Upper lobe of left lung (tissue), 6 donors: Measurements from ENCODE around the gene C9orf40. TPM values are rescaled to one million over a fixed set of nuclear protein-coding genes. Genes with fewer than 3 reads are reported as not detected.

Experiments
- ATAC-seq, 2 donors: fragments of 200-7000 bp; cut with Tn5 transposase; one replicate each; pipeline ENCODE4 v1.9.1; 2022; ENCODE audit warnings: mild to moderate bottlenecking in 2 of 2, moderate library complexity in 2 of 2; ENCODE audit not compliant: low FRiP score in 2 of 2
- DNase-seq, 2 donors: peaks; one replicate each; pipeline ENCODE4 v3.0.0-alpha.2; 2019 to 2020
- H3K27ac ChIP-seq, 4 donors: fragments of 200-600 bp; sonication (generic); one replicate each; pipeline ENCODE4 v1.5.1; 2016 to 2019
- H3K27me3 ChIP-seq, 4 donors: fragments of 200-600 bp; sonication (generic); one replicate each; pipeline ENCODE4 v1.5.1; 2017 to 2019
- H3K36me3 ChIP-seq, 4 donors: fragments of 200-600 bp; sonication (generic); one replicate each; pipeline ENCODE4 v1.5.1; 2016 to 2019
- H3K4me1 ChIP-seq, 4 donors: fragments of 200-600 bp; sonication (generic); one replicate each; pipeline ENCODE4 v1.5.1; 2018 to 2019
- H3K4me3 ChIP-seq, 4 donors: fragments of 200-600 bp; sonication (generic); one replicate each; pipeline ENCODE4 v1.5.1; 2017 to 2019; ENCODE audit warnings: mild to moderate bottlenecking in 2 of 4, moderate library complexity in 1 of 4
- H3K9me3 ChIP-seq, 4 donors: fragments of 200-600 bp; sonication (generic); one replicate each; pipeline ENCODE4 v1.5.1; 2018 to 2019
- EP300 ChIP-seq, 4 donors: sonication (generic); formaldehyde crosslinking; IDR thresholded peaks; one replicate each; pipeline ENCODE4 v1.5.1; 2017; ENCODE audit warnings: antibody characterized with exemption in 4 of 4, control low read depth in 2 of 4
- POLR2A ChIP-seq, 4 donors: fragments of 450-650 bp; IDR thresholded peaks; one replicate each; pipeline ENCODE4 v1.5.1; 2016 to 2017; ENCODE audit warnings: antibody characterized with exemption in 4 of 4, mild to moderate bottlenecking in 2 of 4
- POLR2AphosphoS5 ChIP-seq, 2 donors: sonication (generic); formaldehyde crosslinking; IDR thresholded peaks; one replicate each; pipeline ENCODE4 v1.5.1; 2017; ENCODE audit warnings: antibody characterized with exemption in 2 of 2
- WGBS, 2 donors: methylation state at CpG; one replicate each; pipeline ENCODE4 v1.1.5; 2017 to 2018; 5-methylcytosine and 5-hydroxymethylcytosine counted together
- total RNA-seq, 6 donors: library from RNA; depleted of rRNA in 4 of 6; stranded (reverse); fragments of >200 nt in 4 of 6; gene quantifications; one replicate each; pipeline versions ENCODE4 v1.1.0 to v1.2.1, GENCODE V29; 2016 to 2021
- TF ChIP-seq, protein P1 (sequence below), 6 experiments: fragments of 450-650 bp in 4 of 6; fragments of 200-600 bp in 2 of 6; sonication (generic) in 2 of 6; IDR thresholded peaks; one replicate each; pipeline ENCODE4 v1.5.1; 2016 to 2019; ENCODE audit warnings: antibody characterized with exemption in 6 of 6
- donor health status: DM: no; HTN: no; CAD: no; lungs with moderate emphysema.
- donor health status: DM: no; HTN: yes; CAD: no; lungs with severe emphysema.

C9orf40 gene
- total RNA-seq, 6 donors from 2014 or later = 1.00 to 6.2 (median 2.0) TPM

DNA sequence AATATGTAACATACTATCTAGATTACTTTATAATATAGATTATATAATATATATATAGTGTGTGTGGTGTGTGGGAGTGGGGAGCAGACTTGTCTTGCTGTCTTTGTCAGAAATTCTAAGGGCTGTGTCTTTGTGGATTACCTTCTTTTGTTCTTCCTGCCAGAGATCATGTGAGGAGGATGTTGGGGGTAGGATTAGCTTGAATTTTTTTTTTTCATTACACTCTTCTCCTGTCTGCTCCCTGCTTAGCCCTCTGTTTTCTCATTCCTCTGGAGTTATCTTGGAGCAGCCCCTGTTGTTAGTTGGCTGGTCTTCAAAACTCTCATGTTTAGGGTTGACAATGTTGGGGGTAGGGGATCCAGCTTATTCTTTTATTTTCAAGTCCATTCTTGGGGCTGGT lies 21.0 kb upstream of the C9orf40 start:
- ATAC-seq (no peak), DNase-seq (no peak)
- Histone ChIP-seq H3K27me3 (no peaks in the 10 kb centered on the region), H3K4me1 (no peaks in the 10 kb centered on the region), H3K27ac (no peak overlapping the region), H3K9me3 (peaks cover 0 to 8% (median 4%) of the 10 kb centered on the region in 4 donors), H3K4me3 (no peak overlapping the region), H3K36me3 (no peaks in the 10 kb centered on the region)
- TF ChIP-seq EP300 (IDR thresholded peaks at IDR 0.05) (no peak), POLR2A (IDR thresholded peaks at IDR 0.05) (no peak), POLR2AphosphoS5 (IDR thresholded peaks at IDR 0.05) (no peak)
- TF ChIP-seq, protein P1, sequence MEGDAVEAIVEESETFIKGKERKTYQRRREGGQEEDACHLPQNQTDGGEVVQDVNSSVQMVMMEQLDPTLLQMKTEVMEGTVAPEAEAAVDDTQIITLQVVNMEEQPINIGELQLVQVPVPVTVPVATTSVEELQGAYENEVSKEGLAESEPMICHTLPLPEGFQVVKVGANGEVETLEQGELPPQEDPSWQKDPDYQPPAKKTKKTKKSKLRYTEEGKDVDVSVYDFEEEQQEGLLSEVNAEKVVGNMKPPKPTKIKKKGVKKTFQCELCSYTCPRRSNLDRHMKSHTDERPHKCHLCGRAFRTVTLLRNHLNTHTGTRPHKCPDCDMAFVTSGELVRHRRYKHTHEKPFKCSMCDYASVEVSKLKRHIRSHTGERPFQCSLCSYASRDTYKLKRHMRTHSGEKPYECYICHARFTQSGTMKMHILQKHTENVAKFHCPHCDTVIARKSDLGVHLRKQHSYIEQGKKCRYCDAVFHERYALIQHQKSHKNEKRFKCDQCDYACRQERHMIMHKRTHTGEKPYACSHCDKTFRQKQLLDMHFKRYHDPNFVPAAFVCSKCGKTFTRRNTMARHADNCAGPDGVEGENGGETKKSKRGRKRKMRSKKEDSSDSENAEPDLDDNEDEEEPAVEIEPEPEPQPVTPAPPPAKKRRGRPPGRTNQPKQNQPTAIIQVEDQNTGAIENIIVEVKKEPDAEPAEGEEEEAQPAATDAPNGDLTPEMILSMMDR (IDR thresholded peaks at IDR 0.05) = no peak

DNA sequence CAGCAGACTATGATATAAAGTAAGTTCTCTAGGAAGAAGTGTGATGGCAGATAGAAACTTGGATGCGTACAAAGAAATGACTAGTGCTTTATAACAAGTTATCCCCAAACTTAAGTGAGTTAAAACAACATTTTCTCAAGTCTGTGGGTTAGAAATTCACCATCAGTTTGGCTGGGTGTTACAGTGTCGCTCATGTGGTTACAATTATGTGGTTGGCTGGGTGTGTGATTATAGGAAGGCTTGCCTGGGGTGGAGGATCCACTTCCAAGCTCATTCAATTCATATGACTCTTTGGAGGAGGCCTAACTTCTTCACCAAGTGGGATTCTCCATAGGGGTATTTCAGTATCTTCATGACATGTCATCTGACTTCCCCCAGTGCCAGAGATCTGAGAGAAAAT lies 10.3 kb upstream of the C9orf40 start:
- Histone ChIP-seq H3K9me3 (peaks cover 0 to 11% (median 2%) of the 10 kb centered on the region in 4 donors), H3K27ac (no peak overlapping the region), H3K27me3 (no peaks in the 10 kb centered on the region), H3K36me3 (no peaks in the 10 kb centered on the region), H3K4me1 (no peaks in the 10 kb centered on the region), H3K4me3 (no peak overlapping the region)
- 90 to 93% methylated on average over 2 of the region's 2 CpGs for WGBS, 2 donors
- TF ChIP-seq EP300 (IDR thresholded peaks at IDR 0.05) = no peak
- TF ChIP-seq, protein P1 (IDR thresholded peaks at IDR 0.05) = no peak
- no peak for TF ChIP-seq POLR2A (IDR thresholded peaks at IDR 0.05)
- no peak for TF ChIP-seq POLR2AphosphoS5 (IDR thresholded peaks at IDR 0.05)
- no peak for ATAC-seq
- DNase-seq = no peak

DNA sequence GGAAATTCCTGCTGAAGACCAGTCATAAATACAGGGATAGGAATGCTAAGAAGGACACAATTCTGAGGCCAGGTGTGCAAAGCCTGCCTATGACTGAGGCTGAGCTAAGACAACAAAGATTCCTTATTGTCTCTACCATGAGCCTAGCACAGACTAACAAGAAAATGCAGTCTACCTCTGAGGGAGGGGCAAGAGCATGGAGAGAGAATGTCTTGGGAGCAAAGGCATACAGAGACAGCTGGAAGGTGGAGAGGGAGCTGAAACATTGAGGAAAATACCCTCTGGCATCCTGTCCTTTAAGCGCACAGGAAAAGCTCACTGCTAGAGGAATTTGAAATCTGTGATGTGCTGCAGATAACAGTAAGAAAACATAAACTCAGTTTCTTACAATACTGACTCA lies 8.8 kb upstream of the C9orf40 start:
- Histone ChIP-seq H3K36me3 (no peaks in the 10 kb centered on the region), H3K4me3 (no peak overlapping the region), H3K4me1 (no peaks in the 10 kb centered on the region), H3K27me3 (no peaks in the 10 kb centered on the region), H3K27ac (no peak overlapping the region), H3K9me3 (peaks cover 0 to 11% (median 2%) of the 10 kb centered on the region in 4 donors)
- no peak for TF ChIP-seq EP300 (IDR thresholded peaks at IDR 0.05)
- no peak for TF ChIP-seq POLR2AphosphoS5 (IDR thresholded peaks at IDR 0.05)
- TF ChIP-seq, protein P1 (IDR thresholded peaks at IDR 0.05) = no peak
- no peak for TF ChIP-seq POLR2A (IDR thresholded peaks at IDR 0.05)
- WGBS, 2 donors = 95 to 100% methylated on average over 1 of the region's 1 CpG
- DNase-seq (no peak), ATAC-seq (no peak)

DNA sequence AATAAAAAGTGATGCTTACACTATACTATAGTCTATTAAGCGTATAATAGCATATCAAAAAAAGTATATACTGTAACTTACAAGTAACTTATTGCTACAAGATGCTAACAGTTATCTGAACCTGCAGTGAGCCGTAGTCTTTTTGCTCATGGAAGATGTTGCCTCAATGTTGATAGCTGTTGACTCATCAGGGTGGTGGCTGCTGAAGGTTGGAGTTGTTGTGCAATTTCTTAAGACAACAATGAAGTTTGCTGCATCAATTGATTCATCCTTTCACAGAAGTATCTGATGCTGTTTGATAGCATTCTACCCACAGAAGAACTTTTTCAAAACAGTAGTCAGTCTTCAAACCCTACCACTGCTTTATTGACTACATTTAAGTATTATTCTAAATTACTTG lies 7.8 kb upstream of the C9orf40 start:
- TF ChIP-seq EP300 (IDR thresholded peaks at IDR 0.05) = no peak
- TF ChIP-seq, protein P1 (IDR thresholded peaks at IDR 0.05) = no peak
- TF ChIP-seq POLR2AphosphoS5 (IDR thresholded peaks at IDR 0.05) = no peak
- no peak for TF ChIP-seq POLR2A (IDR thresholded peaks at IDR 0.05)
- Histone ChIP-seq H3K9me3 (peaks cover 0 to 11% (median 2%) of the 10 kb centered on the region in 4 donors), H3K4me1 (no peaks in the 10 kb centered on the region), H3K27ac (no peak overlapping the region), H3K27me3 (no peaks in the 10 kb centered on the region), H3K36me3 (no peaks in the 10 kb centered on the region), H3K4me3 (no peak overlapping the region)
- WGBS, 2 donors = 83 to 89% methylated on average over 2 of the region's 2 CpGs
- DNase-seq = no peak
- peak in 1 of 2 donors; percentile 46 for ATAC-seq

DNA sequence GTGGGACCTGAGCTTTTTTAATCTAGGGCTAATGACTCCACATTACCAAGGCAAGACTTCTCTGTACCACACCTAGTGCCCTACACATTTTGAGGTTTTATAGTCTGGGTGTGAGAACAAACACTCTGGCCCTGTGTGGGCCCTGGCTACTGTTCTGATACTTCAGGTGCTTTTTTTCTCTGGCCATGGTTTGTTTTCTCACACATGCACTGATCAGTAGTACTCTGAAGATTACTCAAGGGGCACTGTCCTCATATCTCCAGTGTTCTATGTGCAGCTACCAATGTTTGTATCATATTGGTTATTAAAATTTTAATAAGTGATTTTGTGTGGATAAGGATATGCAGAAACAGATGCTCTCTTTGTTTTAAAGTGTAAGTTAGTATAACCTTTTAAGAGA lies 5.9 kb upstream of the C9orf40 start:
- H3K27me3 ChIP-seq = no peaks in the 10 kb centered on the region

More for the DNA sequence above, 5.9 kb upstream of the C9orf40 start:
- peaks cover 0 to 11% (median 2%) of the 10 kb centered on the region in 4 donors for H3K9me3 ChIP-seq
- DNase-seq (no peak), ATAC-seq (no peak)
- H3K36me3 ChIP-seq = no peaks in the 10 kb centered on the region
- TF ChIP-seq EP300 (IDR thresholded peaks at IDR 0.05) (no peak), POLR2AphosphoS5 (IDR thresholded peaks at IDR 0.05) (no peak), POLR2A (IDR thresholded peaks at IDR 0.05) (no peak)
- TF ChIP-seq, protein P1 (IDR thresholded peaks at IDR 0.05) = no peak
- peaks cover 0 to under 1% (median 0%) of the 10 kb centered on the region in 4 donors for H3K4me1 ChIP-seq
- no peak overlapping the region for H3K4me3 ChIP-seq
- H3K27ac ChIP-seq = no peak overlapping the region
